HepG2 (cell line): ENCODE measurements around the gene CUL9. TPM values are rescaled to one million over a fixed set of nuclear protein-coding genes. Genes with fewer than 3 reads are reported as not detected.
A peak's percentile ranks its signal among the peaks of the same experiment; 100 is the strongest.

Experiments
- ATAC-seq: fragments of 200-7000 bp; cut with Tn5 transposase; 3 replicates; pipeline ENCODE4 v1.9.1; 2020; ENCODE audit warnings: mild to moderate bottlenecking, moderate library complexity
- BruUV-seq: library from RNA; stranded (reverse); fragments of 400-500 nt; replicated peaks from 2 replicates; lab custom pipeline; 2021; lab: Mats Ljungman, UMichigan
- CTCF ChIA-PET: fragments of 300-600 bp; formaldehyde crosslinking; extraction: SDS; loops from one replicate; lab custom pipeline; 2021; ENCODE audit warnings: low total read pairs, inconsistent platforms, low intra/inter-chr PET ratio; lab: Yijun Ruan, JAX
- POLR2A ChIA-PET: fragments of 350-600 bp; sonication (Branson Sonifier 250); formaldehyde crosslinking; loops from one replicate; lab custom pipeline; 2020; ENCODE audit warnings: antibody characterized with exemption, inconsistent platforms; lab: Yijun Ruan, JAX
- DNase-seq: peaks from one replicate; pipeline ENCODE4 v3.0.0-alpha.2; 2015; ENCODE audit warnings: low spot score
- FAIRE-seq: peaks from 3 replicates; lab custom pipeline; 2011; peaks lifted over from hg19 to GRCh38; lab: Jason Lieb, UNC
- H2AFZ ChIP-seq: one replicate; pipeline ENCODE4 v1.6.1; 2011; ENCODE audit warnings: low read length, inconsistent platforms
- H3K27ac ChIP-seq: fragments of 300-600 bp; 3 replicates; pipeline ENCODE4 v1.8.0; 2011; ENCODE audit warnings: mixed run types, mild to moderate bottlenecking, mixed read lengths, low read length, inconsistent platforms; ENCODE audit not compliant: insufficient read depth; ENCODE audit errors: extremely low read length
- H3K27me3 ChIP-seq, 2 experiments: fragments of 200-600 bp in 1 of 2; 2 replicates in 1 of 2; 3 replicates in 1 of 2; pipeline versions ENCODE4 v1.6.0 to v1.8.0; 2011; ENCODE audit warnings: low read length in 2 of 2, mild to moderate bottlenecking in 2 of 2, moderate library complexity in 2 of 2, inconsistent platforms in 1 of 2; ENCODE audit not compliant: insufficient read depth in 2 of 2, control insufficient read depth in 1 of 2
- H3K36me3 ChIP-seq, 2 experiments: fragments of 200-600 bp in 1 of 2; replicated peaks in 1 of 2; 2 replicates in 1 of 2; 3 replicates in 1 of 2; pipeline versions ENCODE4 v1.5.1 to v1.8.0; 2011; ENCODE audit warnings: low read length in 2 of 2, inconsistent platforms in 1 of 2; ENCODE audit not compliant: insufficient read depth in 2 of 2, control insufficient read depth in 1 of 2
- H3K4me1 ChIP-seq: 2 replicates; pipeline ENCODE4 v1.5.1; 2012; ENCODE audit warnings: low read length, inconsistent platforms; ENCODE audit not compliant: insufficient read depth
- H3K4me2 ChIP-seq: 2 replicates; pipeline ENCODE4 v1.6.0; 2011; ENCODE audit warnings: low read depth, low read length, inconsistent platforms
- H3K4me3 ChIP-seq, 3 experiments: fragments of 200-600 bp in 1 of 3; sonication (generic), shearing (Covaris generic) in 1 of 3; replicated peaks in 1 of 3; 2 replicates each; pipeline ENCODE4 v1.5.1; 2011 to 2016; ENCODE audit warnings: low read length in 3 of 3, inconsistent platforms in 2 of 3, low read depth in 2 of 3, mild to moderate bottlenecking in 2 of 3, control low read depth in 1 of 3, mixed read lengths in 1 of 3; ENCODE audit not compliant: insufficient read depth in 1 of 3
- H3K79me2 ChIP-seq: one replicate; pipeline ENCODE4 v1.6.1; 2011; ENCODE audit warnings: low read length, inconsistent platforms; ENCODE audit not compliant: insufficient read depth
- H3K9ac ChIP-seq: 2 replicates; pipeline ENCODE4 v1.6.0; 2011; ENCODE audit warnings: mild to moderate bottlenecking, low read depth, low read length, inconsistent platforms; ENCODE audit not compliant: insufficient read depth
- H3K9me3 ChIP-seq: 2 replicates; pipeline ENCODE4 v1.5.1; 2012; ENCODE audit warnings: mild to moderate bottlenecking, low read length
- H4K20me1 ChIP-seq: 2 replicates; pipeline ENCODE4 v1.6.0; 2011; ENCODE audit warnings: inconsistent platforms, mild to moderate bottlenecking, low read length, moderate library complexity; ENCODE audit not compliant: insufficient read depth
- AHR ChIP-seq: IDR thresholded peaks from 2 replicates; pipeline ENCODE4 v1.6.1; 2018; ENCODE audit warnings: missing genetic modification reagents, missing compliant biosample characterization
- CSRNP1 ChIP-seq: sonication (generic); formaldehyde crosslinking; IDR thresholded peaks from 2 replicates; pipeline ENCODE4 v1.8.1; 2023; ENCODE audit warnings: mild to moderate bottlenecking, missing genetic modification reagents
- FOXP1 ChIP-seq, 2 experiments: fragments of 450-650 bp in 1 of 2; IDR thresholded peaks; 2 replicates each; pipeline ENCODE4 v1.6.1; 2017 to 2018; ENCODE audit warnings: antibody characterized with exemption in 1 of 2
- HIVEP1 ChIP-seq: sonication (generic); formaldehyde crosslinking; IDR thresholded peaks from 2 replicates; pipeline ENCODE4 v1.4.0; 2020; ENCODE audit warnings: mild to moderate bottlenecking, missing genetic modification reagents
- IRF1 ChIP-seq: sonication (generic); formaldehyde crosslinking; IDR thresholded peaks from 2 replicates; pipeline ENCODE4 v1.4.0; 2020; ENCODE audit warnings: low read depth, mild to moderate bottlenecking, missing genetic modification reagents
- KAT8 ChIP-seq: IDR thresholded peaks from 2 replicates; pipeline ENCODE4 v1.6.1; 2016; ENCODE audit warnings: missing genetic modification reagents, missing compliant biosample characterization
- SATB2 ChIP-seq: sonication (generic); formaldehyde crosslinking; IDR thresholded peaks from 2 replicates; pipeline ENCODE4 v1.5.0; 2020; ENCODE audit warnings: missing genetic modification reagents
- ZFY ChIP-seq: sonication (generic); formaldehyde crosslinking; IDR thresholded peaks from 2 replicates; pipeline ENCODE4 v1.4.0; 2020; ENCODE audit warnings: missing genetic modification reagents
- ZNF484 ChIP-seq: sonication (generic); formaldehyde crosslinking; IDR thresholded peaks from 2 replicates; pipeline ENCODE4 v1.5.1; 2020; ENCODE audit warnings: mild to moderate bottlenecking, low read depth, missing genetic modification reagents, borderline replicate concordance
- ZNF501 ChIP-seq: sonication (generic); formaldehyde crosslinking; IDR thresholded peaks from 2 replicates; pipeline ENCODE4 v1.5.1; 2020; ENCODE audit warnings: mild to moderate bottlenecking, moderate library complexity, missing genetic modification reagents
- ZNF569 ChIP-seq: sonication (generic); formaldehyde crosslinking; IDR thresholded peaks from 2 replicates; pipeline ENCODE4 v1.5.0; 2020; ENCODE audit warnings: mild to moderate bottlenecking, missing genetic modification reagents, moderate library complexity, borderline replicate concordance
- ZNF605 ChIP-seq: sonication (generic); formaldehyde crosslinking; IDR thresholded peaks from 2 replicates; pipeline ENCODE4 v1.8.0; 2022; ENCODE audit warnings: mild to moderate bottlenecking, missing genetic modification reagents
- ZNF670 ChIP-seq: sonication (generic); formaldehyde crosslinking; IDR thresholded peaks from 2 replicates; pipeline ENCODE4 v1.8.0; 2022; ENCODE audit warnings: mild to moderate bottlenecking, missing genetic modification reagents, borderline replicate concordance
- ZNF800 ChIP-seq: sonication (generic); formaldehyde crosslinking; IDR thresholded peaks from 2 replicates; pipeline ENCODE4 v1.4.0; 2020; ENCODE audit warnings: missing genetic modification reagents
- ZSCAN25 ChIP-seq: sonication (generic); formaldehyde crosslinking; IDR thresholded peaks from 2 replicates; pipeline ENCODE4 v1.8.0; 2022; ENCODE audit warnings: mild to moderate bottlenecking, missing genetic modification reagents
- WGBS: methylation state at CpG from one replicate; pipeline ENCODE4 v1.1.6; 2017; ENCODE audit warnings: low lambda C conversion rate; 5-methylcytosine and 5-hydroxymethylcytosine counted together
- in situ Hi-C: cut with HindIII; loops from 2 replicates; pipeline ENCODE4 v1.10.0; 2017; ENCODE audit warnings: low pct_unique_long_range_greater_than_20kb; ENCODE audit not compliant: extremely low pct_ligation_motif_present
- intact Hi-C: fragments of 100-400 bp; cut with micrococcal nuclease; formaldehyde crosslinking; loops from one replicate; pipeline ENCODE4 v1.10.0; 2022; ENCODE audit not compliant: unreplicated experiment
- polyA plus RNA-seq, 8 experiments: library from polyadenylated mRNA; depleted of rRNA in 3 of 8; stranded (reverse) in 7 of 8; unstranded in 1 of 8; fragments of >200 nt; fragmentation: Illumina TruSeq in 4 of 8; extraction: Trizol in 4 of 8; gene quantifications; 2 replicates each; pipeline versions ENCODE4 v1.2.1 to v1.2.3, GENCODE V29; 2011 to 2016; ENCODE audit warnings: low read depth in 4 of 8, missing spikeins in 1 of 8, mixed read lengths in 1 of 8; ENCODE audit not compliant: insufficient read depth in 1 of 8
- total RNA-seq, 5 experiments: library from RNA; depleted of rRNA; stranded (reverse); fragments of >200 nt; fragmentation: Illumina TruSeq; extraction: Trizol; gene quantifications; 2 replicates each; pipeline ENCODE4 v1.2.3, GENCODE V29; 2016; ENCODE audit warnings: low read depth in 1 of 5

The CUL9 gene
- total and polyA plus RNA-seq, 2 of the 13 experiments (the other 11 are each of a cell fraction or from before 2014, with no cell fraction given): 11.4 to 13.7 TPM

GRCh38 chr6:43204271-43205105 lies 22.5 kb downstream of the CUL9 start:
- ChIA-PET POLR2A (interaction anchor here (0.6 kb wide), 1 partner anchor 34 kb away, joined by 3 read pairs; no protein-coding TSS in a partner anchor), CTCF (no interaction called here)
- peaks cover 0 to 2% of the 10 kb centered on the region in 2 experiments; a peak in 2 of 5 replicates for H3K36me3 ChIP-seq
- intact Hi-C loops: no loop called here
- 89% methylated on average over 23 of the region's 23 CpGs for WGBS
- 0 out of 2 replicates have a peak, but pooled peaks cover 5% of the 10 kb centered on the region for H3K4me1 ChIP-seq
- no peak for DNase-seq
- no peak overlapping the region for H2AFZ ChIP-seq
- TF ChIP-seq IRF1 (no peak), SATB2 (no peak), ZNF605 (CRISPR knock-in tag) (no peak), FOXP1 (IDR thresholded peaks at IDR 0.05) (no peak), FOXP1 (CRISPR knock-in tag; IDR thresholded peaks at IDR 0.05) (no peak), CSRNP1 (CRISPR knock-in tag) (no peak), ZNF670 (no peak), ZNF484 (CRISPR knock-in tag) (no peak), ZNF800 (CRISPR knock-in tag) (no peak), AHR (CRISPR knock-in tag) (no peak), ZNF501 (no peak), ZNF569 (CRISPR knock-in tag) (no peak), ZSCAN25 (CRISPR knock-in tag) (no peak), ZFY (no peak), HIVEP1 (CRISPR knock-in tag) (no peak), KAT8 (CRISPR knock-in tag) (no peak)
- in situ Hi-C loops: no loop called here
- H3K4me3 ChIP-seq: no peak overlapping the region
- no peaks in the 10 kb centered on the region for H4K20me1 ChIP-seq
- no peak overlapping the region for H3K4me2 ChIP-seq
- peak; percentile 25 for ATAC-seq
- BruUV-seq: no TSS peak
- no peak overlapping the region for H3K27ac ChIP-seq
- no peak overlapping the region for H3K9ac ChIP-seq
- no peaks in the 10 kb centered on the region for H3K9me3 ChIP-seq
- H3K27me3 ChIP-seq: no peaks in the 10 kb centered on the region
- H3K79me2 ChIP-seq: no peaks in the 10 kb centered on the region
- FAIRE-seq: no peak
